Embryonic facial prominence (tissue), 1 donor: ENCODE results near the gene WDR20.

Experiments used
- DNase-seq: peaks from one replicate; pipeline ENCODE4 v3.0.0-alpha.2; 2016; ENCODE audit errors: extremely low spot score

The WDR20 gene

GRCh38 chr14:102197317-102197853 lies 57.7 kb downstream of the WDR20 start:
- no peak for DNase-seq

DNA sequence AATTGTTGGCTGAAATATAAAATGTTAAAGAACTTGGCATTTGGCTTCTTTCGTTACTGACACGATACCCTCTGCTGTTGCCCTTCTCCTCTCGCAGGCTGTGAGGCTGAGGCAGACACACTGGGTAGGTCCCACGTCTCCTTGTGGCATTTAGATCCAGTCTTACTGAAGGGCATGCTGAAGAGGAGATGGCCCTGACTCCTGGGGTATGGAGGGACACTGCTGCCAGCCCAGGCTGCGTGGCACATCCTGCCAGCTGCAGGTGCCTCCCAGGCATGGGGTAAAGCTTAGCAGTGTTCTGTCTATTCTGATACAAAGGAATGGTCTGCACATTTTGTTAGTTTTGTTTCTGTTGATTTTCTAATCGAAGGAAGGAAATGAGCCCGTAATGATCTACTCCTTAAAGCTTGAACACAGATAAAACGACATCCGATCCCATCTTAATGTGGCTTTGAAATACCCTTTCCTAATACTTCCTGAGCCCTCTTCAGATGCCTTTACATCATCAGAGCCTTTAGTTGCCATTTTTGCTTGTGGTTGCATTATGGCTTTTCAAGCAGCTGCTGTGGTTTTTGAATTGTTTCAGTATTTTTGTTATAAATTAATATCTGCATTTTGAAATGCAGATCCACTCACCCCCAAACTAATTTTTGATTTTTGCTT lies 61.1 kb downstream of the WDR20 start:
- no peak for DNase-seq

DNA sequence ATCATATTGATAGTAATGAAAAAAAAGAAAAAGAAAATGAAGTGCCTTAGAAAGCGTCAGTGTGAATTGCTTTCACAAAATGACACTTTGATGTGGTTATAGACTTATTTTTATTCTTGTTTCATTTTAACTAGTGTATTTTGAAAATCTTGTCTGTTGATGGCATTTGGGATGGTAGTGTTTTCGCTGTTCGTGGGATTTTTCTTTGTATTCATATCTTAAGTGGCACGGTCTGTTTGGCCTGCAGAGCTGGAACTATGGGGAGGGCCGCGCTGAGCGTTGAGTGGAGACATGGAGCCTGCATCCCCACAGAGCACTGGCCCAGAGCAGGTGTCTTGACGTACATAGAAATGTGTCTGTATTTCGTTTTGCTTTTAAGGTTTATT lies 61.6 kb downstream of the WDR20 start:
- DNase-seq: no peak

DNA sequence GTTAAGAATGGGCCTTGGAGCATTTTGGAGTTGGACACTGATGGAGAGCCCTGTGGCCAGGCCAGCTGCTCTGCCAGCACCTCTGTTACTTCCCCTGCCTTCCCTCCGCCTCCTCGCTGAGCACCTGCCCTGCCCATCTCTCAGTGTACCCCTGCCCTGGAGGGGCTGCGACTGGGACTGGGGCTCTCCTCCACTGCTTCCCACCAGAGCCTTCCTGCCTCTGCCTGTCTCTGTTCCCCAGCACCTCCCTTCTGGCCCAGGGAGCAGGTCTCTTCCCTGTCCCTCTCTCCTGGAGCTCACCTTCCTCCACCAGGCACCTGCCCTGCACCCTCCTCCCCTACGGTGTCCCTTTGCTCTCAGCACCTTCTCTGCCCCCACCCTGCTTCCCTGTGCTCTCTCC lies 62.1 kb downstream of the WDR20 start:
- no peak for DNase-seq

- no peak for DNase-seq
These were observed 63.2 kb downstream of the WDR20 start for GRCh38 chr14:102202944-102203343.

DNA sequence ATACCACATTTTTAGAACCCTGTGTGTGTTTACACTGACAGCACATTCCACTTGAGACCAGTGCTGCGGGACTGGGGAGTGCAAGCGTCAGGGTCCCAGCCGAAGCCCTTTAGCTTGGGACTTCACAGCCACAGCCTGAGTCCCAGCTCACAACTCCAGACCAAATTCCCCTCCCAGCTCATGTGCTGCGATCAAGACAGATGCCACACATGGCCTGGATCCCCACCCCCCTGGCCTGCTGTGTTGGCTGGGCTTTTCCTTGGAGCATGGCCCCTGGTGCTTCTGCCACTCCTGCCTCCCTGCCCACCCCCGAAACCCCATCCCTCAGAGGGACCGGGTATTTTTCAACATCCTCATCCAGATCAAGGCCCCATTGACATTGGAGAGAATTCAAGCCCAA lies 63.7 kb downstream of the WDR20 start:
- no peak for DNase-seq

GRCh38 chr14:102205560-102205959 lies 65.9 kb downstream of the WDR20 start:
- DNase-seq: no peak

- no peak for DNase-seq
These were observed 67.2 kb downstream of the WDR20 start for GRCh38 chr14:102206918-102207317.

DNA sequence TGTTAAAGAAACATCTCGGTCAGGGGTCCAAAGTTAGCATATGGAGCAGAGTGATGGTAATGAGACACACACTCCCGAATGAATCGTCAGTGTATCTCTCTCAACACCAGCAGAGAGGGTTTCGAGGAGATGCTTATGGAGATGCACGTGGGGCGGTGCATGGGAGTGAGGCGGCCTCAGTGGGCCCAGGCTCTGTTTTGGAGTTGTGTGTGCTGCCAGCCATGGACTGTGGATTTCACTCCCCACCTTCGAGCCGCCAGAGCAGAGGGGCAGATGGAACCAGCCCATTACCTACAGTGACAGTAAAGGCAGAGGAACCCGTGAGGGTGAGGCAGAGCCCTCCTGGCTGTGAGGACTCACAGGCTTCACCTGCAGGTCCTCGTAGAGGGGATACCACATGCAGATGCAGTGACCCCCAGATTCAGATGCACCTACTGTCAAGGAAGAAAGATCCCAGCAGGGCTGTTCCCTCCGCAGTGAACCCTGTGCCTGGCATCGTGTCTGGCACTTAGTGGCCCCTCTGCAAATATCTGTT lies 68.2 kb downstream of the WDR20 start:
- DNase-seq: no peak

DNA sequence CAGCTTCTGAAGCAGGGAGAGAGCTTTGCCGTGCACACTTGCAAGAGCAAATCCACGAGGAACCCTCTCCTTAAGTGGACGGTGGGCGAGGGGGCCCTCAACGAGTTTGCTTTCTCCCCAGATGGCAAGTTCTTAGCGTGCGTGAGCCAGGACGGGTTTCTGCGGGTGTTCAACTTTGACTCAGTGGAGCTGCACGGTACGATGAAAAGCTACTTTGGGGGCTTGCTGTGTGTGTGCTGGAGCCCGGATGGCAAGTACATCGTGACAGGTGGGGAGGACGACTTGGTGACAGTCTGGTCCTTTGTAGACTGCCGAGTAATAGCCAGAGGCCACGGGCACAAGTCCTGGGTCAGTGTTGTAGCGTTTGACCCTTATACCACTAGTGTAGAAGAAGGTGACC lies 69.0 kb downstream of the WDR20 start:
- no peak for DNase-seq

DNA sequence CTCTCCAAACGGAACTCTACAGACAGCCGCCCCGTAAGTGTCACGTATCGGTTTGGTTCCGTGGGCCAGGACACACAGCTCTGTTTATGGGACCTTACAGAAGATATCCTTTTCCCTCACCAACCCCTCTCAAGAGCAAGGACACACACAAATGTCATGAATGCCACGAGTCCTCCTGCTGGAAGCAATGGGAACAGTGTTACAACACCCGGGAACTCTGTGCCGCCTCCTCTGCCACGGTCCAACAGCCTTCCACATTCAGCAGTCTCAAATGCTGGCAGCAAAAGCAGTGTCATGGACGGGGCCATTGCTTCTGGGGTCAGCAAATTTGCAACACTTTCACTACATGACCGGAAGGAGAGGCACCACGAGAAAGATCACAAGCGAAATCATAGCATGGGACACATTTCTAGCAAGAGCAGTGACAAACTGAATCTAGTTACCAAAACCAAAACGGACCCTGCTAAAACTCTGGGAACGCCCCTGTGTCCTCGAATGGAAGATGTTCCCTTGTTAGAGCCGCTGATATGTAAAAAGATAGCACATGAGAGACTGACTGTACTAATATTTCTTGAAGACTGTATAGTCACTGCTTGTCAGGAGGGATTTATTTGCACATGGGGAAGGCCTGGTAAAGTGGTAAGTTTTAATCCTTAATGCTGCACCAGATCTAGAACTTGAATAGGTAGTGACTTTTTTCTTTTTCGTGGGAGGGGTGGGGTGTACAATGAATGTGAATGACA lies 69.7 kb downstream of the WDR20 start:
- no peak for DNase-seq

DNA sequence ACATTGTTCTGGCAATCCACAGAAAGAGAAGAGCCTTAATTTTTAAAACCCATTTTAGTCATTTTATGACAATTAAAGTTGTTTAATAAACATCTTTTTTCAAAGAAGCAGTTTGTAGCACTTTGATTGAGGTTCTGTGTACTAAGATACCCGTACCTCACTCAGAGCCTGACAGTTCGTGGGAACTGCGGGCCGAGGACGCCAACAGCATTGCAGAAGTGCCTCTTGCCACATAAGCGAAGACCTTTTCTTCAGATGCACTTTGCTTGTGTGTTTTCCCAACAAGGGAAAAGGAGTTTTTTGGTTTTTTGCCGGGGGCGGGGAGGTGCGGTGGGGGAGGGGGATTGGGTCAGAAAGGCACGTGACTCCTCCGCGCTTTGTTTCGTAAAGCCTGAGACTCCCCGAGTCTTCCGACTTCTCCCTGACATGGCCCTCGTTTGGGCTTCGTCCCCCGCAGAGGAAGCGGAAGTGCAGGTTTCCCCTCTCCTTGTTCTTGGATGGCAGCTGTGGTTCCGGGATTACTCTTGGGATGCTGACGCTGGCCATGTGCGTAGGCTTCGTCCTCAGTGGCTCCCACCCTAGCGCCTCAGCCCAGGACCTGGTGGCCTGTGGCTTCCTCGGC lies 70.8 kb downstream of the WDR20 start:
- DNase-seq: no peak

GRCh38 chr14:102211240-102211639 lies 71.5 kb downstream of the WDR20 start:
- DNase-seq: no peak

GRCh38 chr14:102212356-102212755 lies 72.7 kb downstream of the WDR20 start:
- no peak for DNase-seq

GRCh38 chr14:102212845-102213244 lies 73.1 kb downstream of the WDR20 start:
- no peak for DNase-seq

DNA sequence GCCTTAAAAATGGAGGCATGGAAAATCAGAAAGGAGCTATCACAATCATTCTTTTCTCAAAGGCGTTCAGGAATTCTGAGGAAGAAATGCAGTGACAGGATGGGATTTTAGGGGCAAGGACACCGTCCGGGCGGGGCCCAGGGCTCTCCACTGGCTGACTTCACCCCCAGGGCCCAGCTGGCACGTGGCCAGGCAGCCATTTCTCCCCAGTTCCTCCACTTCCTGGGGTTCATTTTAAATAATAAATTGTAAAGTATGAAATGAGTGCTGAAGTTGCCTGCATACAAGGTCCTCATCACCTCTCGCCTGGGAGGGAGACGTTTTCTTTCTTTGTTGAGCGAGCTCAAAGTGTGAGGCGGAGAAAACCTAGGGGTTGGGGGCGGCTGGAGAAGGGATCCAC lies 73.8 kb downstream of the WDR20 start:
- DNase-seq: no peak

- DNase-seq: no peak
These were observed 74.4 kb downstream of the WDR20 start for GRCh38 chr14:102213984-102214658.

- no peak for DNase-seq
These were observed 75.4 kb downstream of the WDR20 start for GRCh38 chr14:102215071-102215470.

DNA sequence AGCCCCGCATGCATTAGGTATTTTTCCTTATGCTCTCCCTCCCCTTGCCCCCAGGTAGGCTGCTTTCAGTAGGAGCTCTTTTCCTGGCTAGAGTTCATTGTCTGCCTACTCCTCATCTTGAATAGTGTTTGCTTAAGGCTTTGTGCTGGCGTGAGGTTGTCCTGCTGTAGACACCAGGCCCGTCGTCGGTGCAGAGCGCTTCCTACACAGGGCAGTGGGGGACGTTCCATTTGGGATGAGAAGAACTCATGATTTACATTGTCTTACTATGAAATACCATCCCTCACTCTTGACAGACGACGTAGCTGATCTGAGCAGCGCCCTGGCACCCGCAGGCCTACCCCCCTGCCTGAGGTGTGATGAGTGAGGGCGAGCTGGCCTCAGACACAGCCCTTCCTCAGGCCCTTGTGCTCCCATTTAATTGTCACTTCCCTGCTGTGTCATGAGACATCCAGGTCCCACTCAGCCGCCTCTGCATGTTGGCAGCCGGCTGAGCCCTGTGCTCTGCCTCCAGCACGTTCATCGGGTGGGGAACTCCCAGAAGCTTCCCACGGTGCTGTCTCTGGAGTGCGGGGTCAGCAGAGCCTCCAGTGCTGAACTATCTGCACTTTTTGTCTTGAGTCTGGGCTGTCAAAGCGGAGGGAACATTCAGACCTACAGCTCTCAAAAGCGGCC lies 76.0 kb downstream of the WDR20 start:
- DNase-seq: no peak

GRCh38 chr14:102217399-102217798 lies 77.7 kb downstream of the WDR20 start:
- no peak for DNase-seq

GRCh38 chr14:102217987-102218421 lies 78.3 kb downstream of the WDR20 start:
- no peak for DNase-seq
